Thyroid gland (tissue), 4 donors: ENCODE measurements around the gene TAPBP. TPM values are rescaled to one million over a fixed set of nuclear protein-coding genes. Genes with fewer than 3 reads are reported as not detected.
A peak's percentile ranks its signal among the peaks of the same experiment; 100 is the strongest.
"Not testable (repeated sequence)": the region's sequence is repeated elsewhere in the genome, so short reads cannot be mapped to it uniquely, and the experiment has no call there.

Source experiments
- DNase-seq, 2 donors: peaks; one replicate each; pipeline ENCODE4 v3.0.0-alpha.2; 2019
- H3K27ac ChIP-seq, 3 donors: fragments of 200-600 bp; sonication (generic); 1 replicate in 2 of 3; 2 replicates in 1 of 3; pipeline ENCODE4 v1.5.1; 2016 to 2019; ENCODE audit warnings: mild to moderate bottlenecking in 1 of 3, moderate library complexity in 1 of 3
- H3K27me3 ChIP-seq: fragments of 200-600 bp; sonication (generic); one replicate; pipeline ENCODE4 v1.5.1; 2019
- H3K36me3 ChIP-seq, 2 donors: fragments of 200-600 bp; sonication (generic); one replicate each; pipeline ENCODE4 v1.5.1; 2016 to 2019
- H3K4me1 ChIP-seq, 2 donors: fragments of 200-600 bp; sonication (generic); one replicate each; pipeline ENCODE4 v1.5.1; 2017 to 2019
- H3K4me3 ChIP-seq, 3 donors: fragments of 200-600 bp; sonication (generic); replicated peaks in 1 of 3; 1 replicate in 2 of 3; 2 replicates in 1 of 3; pipeline ENCODE4 v1.5.1; 2016; ENCODE audit warnings: mild to moderate bottlenecking in 1 of 3
- H3K9me3 ChIP-seq: fragments of 200-600 bp; sonication (generic); one replicate; pipeline ENCODE4 v1.5.1; 2017
- CTCF ChIP-seq, 6 experiments: fragments of 200-600 bp in 3 of 6; fragments of 450-650 bp in 3 of 6; sonication (generic) in 3 of 6; IDR thresholded peaks; one replicate each; pipeline ENCODE4 v1.5.1; 2016 to 2019; ENCODE audit warnings: antibody characterized with exemption in 6 of 6, mild to moderate bottlenecking in 2 of 6, inconsistent platforms in 1 of 6, moderate library complexity in 1 of 6
- POLR2A ChIP-seq, 2 donors: fragments of 450-650 bp; IDR thresholded peaks; one replicate each; pipeline ENCODE4 v1.6.1; 2017; ENCODE audit warnings: antibody characterized with exemption in 2 of 2, mild to moderate bottlenecking in 2 of 2, moderate library complexity in 1 of 2
- WGBS, 2 donors: methylation state at CpG; one replicate each; pipeline ENCODE4 v1.1.5; 2017; 5-methylcytosine and 5-hydroxymethylcytosine counted together
- intact Hi-C: fragments of 100-400 bp; cut with DNase I; formaldehyde crosslinking; loops from one replicate; pipeline ENCODE4 v1.15.1; 2023
- total RNA-seq, 4 donors: library from RNA; depleted of rRNA; stranded (reverse); fragments of >200 nt; gene quantifications; one replicate each; pipeline ENCODE4 v1.2.3, GENCODE V29; 2016

TAPBP gene
- total RNA-seq, 4 donors from 2014 or later: 86.4 to 151 (median 132) TPM

- Histone ChIP-seq H3K9me3 (no peaks in the 10 kb centered on the region), H3K4me1 (peaks cover 11 to 17% of the 10 kb centered on the region in 2 donors), H3K4me3 (no peak overlapping the region), H3K36me3 (peaks cover 6 to 33% of the 10 kb centered on the region in 2 donors), H3K27me3 (no peaks in the 10 kb centered on the region), H3K27ac (no peak overlapping the region)
- WGBS, 2 donors: 90 to 92% methylated on average over 12 to 20 of the region's 22 CpGs
- no peak for TF ChIP-seq CTCF (IDR thresholded peaks at IDR 0.05)
- TF ChIP-seq POLR2A (IDR thresholded peaks at IDR 0.05): no peak
- intact Hi-C loops: no loop called here
- no peak for DNase-seq
Measured at GRCh38 chr6:33286946-33287914, 26.6 kb downstream of the TAPBP start.

- 91 to 95% methylated on average over 4 of the region's 4 CpGs for WGBS, 2 donors
- Histone ChIP-seq H3K36me3 (peaks cover 0 to 30% of the 10 kb centered on the region in 2 donors), H3K4me1 (peaks cover 9 to 13% of the 10 kb centered on the region in 2 donors)
- intact Hi-C loops, H3K9me3 ChIP-seq, H3K27me3 ChIP-seq, H3K4me3 ChIP-seq, H3K27ac ChIP-seq, DNase-seq: not testable (repeated sequence)
Measured at GRCh38 chr6:33285214-33285613, 28.7 kb downstream of the TAPBP start.

GRCh38 chr6:33280539-33280938, 33.3 kb downstream of the TAPBP start:
- Histone ChIP-seq H3K36me3 (peaks cover 13 to 31% of the 10 kb centered on the region in 2 donors), H3K27me3 (no peaks in the 10 kb centered on the region), H3K4me1 (peaks cover 17 to 22% of the 10 kb centered on the region in 2 donors), H3K9me3 (no peaks in the 10 kb centered on the region), H3K4me3 (no peak overlapping the region), H3K27ac (no peak overlapping the region)
- intact Hi-C loops: no loop called here
- no peak for TF ChIP-seq CTCF (IDR thresholded peaks at IDR 0.05)
- no peak for TF ChIP-seq POLR2A (IDR thresholded peaks at IDR 0.05)
- WGBS, 2 donors: 80 to 94% methylated on average over 2 to 5 of the region's 6 CpGs
- DNase-seq: no peak

GRCh38 chr6:33279971-33280511, 33.8 kb downstream of the TAPBP start:
- 64 to 75% methylated on average over 4 to 5 of the region's 5 CpGs for WGBS, 2 donors
- DNase-seq: no peak
- no peaks in the 10 kb centered on the region for H3K27me3 ChIP-seq
- intact Hi-C loops: no loop called here
- H3K4me3 ChIP-seq: no peak overlapping the region
- no peak overlapping the region for H3K27ac ChIP-seq
- peaks cover 14 to 31% of the 10 kb centered on the region in 2 donors for H3K36me3 ChIP-seq
- peak in 1 of 6 experiments; percentile 19 for TF ChIP-seq CTCF (IDR thresholded peaks at IDR 0.05)
- no peak for TF ChIP-seq POLR2A (IDR thresholded peaks at IDR 0.05)
- no peaks in the 10 kb centered on the region for H3K9me3 ChIP-seq
- H3K4me1 ChIP-seq: peaks cover 17 to 22% of the 10 kb centered on the region in 2 donors

- Histone ChIP-seq H3K27ac (no peak overlapping the region), H3K4me3 (no peak overlapping the region), H3K9me3 (no peaks in the 10 kb centered on the region), H3K27me3 (no peaks in the 10 kb centered on the region), H3K36me3 (peaks cover 14 to 28% of the 10 kb centered on the region in 2 donors), H3K4me1 (peaks cover 17 to 25% of the 10 kb centered on the region in 2 donors)
- intact Hi-C loops: no loop called here
- 86 to 90% methylated on average over 12 to 13 of the region's 13 CpGs for whole genome bisulfite sequencing, 2 donors
- no peak for DNase-seq
- TF ChIP-seq POLR2A (IDR thresholded peaks at IDR 0.05) (no peak), CTCF (IDR thresholded peaks at IDR 0.05) (no peak)
Measured at GRCh38 chr6:33279257-33279695, 34.6 kb downstream of the TAPBP start.
